IMR-90 (cell line): Measurements from ENCODE around the gene PDZRN3. TPM values are rescaled to one million over a fixed set of nuclear protein-coding genes. Genes with fewer than 3 reads are reported as not detected.

Experiments used
- ATAC-seq: fragments of 200-7000 bp; cut with Tn5 transposase; 2 replicates; pipeline ENCODE4 v1.9.1; 2020; ENCODE audit warnings: low read depth, mild to moderate bottlenecking, moderate library complexity
- BruUV-seq: library from RNA; stranded (reverse); fragments of 400-500 nt; replicated peaks from 2 replicates; lab custom pipeline; 2021; lab: Mats Ljungman, UMichigan
- CTCF ChIA-PET: fragments of 300-600 bp; formaldehyde crosslinking; extraction: SDS; loops from one replicate; lab custom pipeline; 2021; ENCODE audit warnings: antibody characterized with exemption; lab: Yijun Ruan, JAX
- POLR2A ChIA-PET: fragments of 300-600 bp; sonication (Branson Sonifier 250); formaldehyde crosslinking; loops from one replicate; lab custom pipeline; 2022; ENCODE audit warnings: antibody characterized with exemption; ENCODE audit not compliant: unreplicated experiment; lab: Charles Lee
- DNase-seq: peaks from one replicate; pipeline ENCODE4 v3.0.0; 2013
- H2AFZ ChIP-seq: replicated peaks from 2 replicates; pipeline ENCODE3; 2013; ENCODE audit warnings: low read length, mild to moderate bottlenecking; ENCODE audit not compliant: poor library complexity
- H2AK5ac ChIP-seq: 2 replicates; pipeline ENCODE4 v1.6.1; 2013; ENCODE audit warnings: low read depth, low read length, inconsistent platforms
- H2AK9ac ChIP-seq: replicated peaks from 2 replicates; pipeline ENCODE3; 2013; ENCODE audit warnings: mild to moderate bottlenecking, low read depth, low read length, moderate library complexity; ENCODE audit not compliant: poor library complexity
- H2BK120ac ChIP-seq: 2 replicates; pipeline ENCODE4 v1.6.1; 2013; ENCODE audit warnings: low read depth, low read length, inconsistent platforms
- H2BK15ac ChIP-seq: 3 replicates; pipeline ENCODE4 v1.6.1; 2013; ENCODE audit warnings: low read depth, low read length, inconsistent platforms
- H2BK20ac ChIP-seq: 2 replicates; pipeline ENCODE4 v1.6.1; 2013; ENCODE audit warnings: low read depth, mild to moderate bottlenecking, inconsistent platforms, low read length, moderate library complexity
- H2BK5ac ChIP-seq: 2 replicates; pipeline ENCODE4 v1.6.1; 2013; ENCODE audit warnings: mild to moderate bottlenecking, low read depth, low read length, inconsistent platforms; ENCODE audit not compliant: poor library complexity, severe bottlenecking
- H3K14ac ChIP-seq: replicated peaks from 2 replicates; pipeline ENCODE4 v1.6.1; 2013; ENCODE audit warnings: low read depth, low read length, inconsistent platforms
- H3K18ac ChIP-seq: 2 replicates; pipeline ENCODE4 v1.6.1; 2013; ENCODE audit warnings: low read depth, low read length, control low read depth
- H3K23ac ChIP-seq: 2 replicates; pipeline ENCODE4 v1.6.1; 2013; ENCODE audit warnings: low read depth, low read length, inconsistent platforms
- H3K27ac ChIP-seq: 2 replicates; pipeline ENCODE4 v1.5.1; 2013; ENCODE audit warnings: mild to moderate bottlenecking, control low read depth, low read length; ENCODE audit not compliant: insufficient read depth
- H3K27me3 ChIP-seq: 2 replicates; pipeline ENCODE4 v1.6.1; 2013; ENCODE audit warnings: low read length; ENCODE audit not compliant: control insufficient read depth, insufficient read depth
- H3K36me3 ChIP-seq: 2 replicates; pipeline ENCODE4 v1.6.1; 2013; ENCODE audit warnings: low read length, mixed read lengths; ENCODE audit not compliant: control insufficient read depth, insufficient read depth
- H3K4ac ChIP-seq: 2 replicates; pipeline ENCODE4 v1.6.1; 2013; ENCODE audit warnings: low read depth, low read length, inconsistent platforms
- H3K4me1 ChIP-seq: 2 replicates; pipeline ENCODE4 v1.6.1; 2013; ENCODE audit warnings: low read length, mixed read lengths; ENCODE audit not compliant: control insufficient read depth, insufficient read depth
- H3K4me2 ChIP-seq: 2 replicates; pipeline ENCODE4 v1.6.1; 2013; ENCODE audit warnings: low read depth, mild to moderate bottlenecking, control low read depth, low read length, moderate library complexity
- H3K4me3 ChIP-seq: 2 replicates; pipeline ENCODE4 v1.5.1; 2013; ENCODE audit warnings: low read depth, mild to moderate bottlenecking, control low read depth, low read length, moderate library complexity; ENCODE audit not compliant: insufficient read depth
- H3K56ac ChIP-seq: 2 replicates; pipeline ENCODE4 v1.6.1; 2013; ENCODE audit warnings: low read length, inconsistent platforms; ENCODE audit not compliant: insufficient read depth; ENCODE audit errors: extremely low read depth
- H3K79me1 ChIP-seq, 2 experiments: 2 replicates each; pipeline ENCODE4 v1.6.1; 2013; ENCODE audit warnings: low read length in 2 of 2, inconsistent platforms in 1 of 2, low read depth in 1 of 2
- H3K9ac ChIP-seq: 2 replicates; pipeline ENCODE4 v1.6.1; 2013; ENCODE audit warnings: low read depth, low read length, control low read depth
- H3K9me1 ChIP-seq: 2 replicates; pipeline ENCODE4 v1.6.1; 2013; ENCODE audit warnings: low read length, inconsistent platforms; ENCODE audit not compliant: insufficient read depth
- H3K9me3 ChIP-seq: 2 replicates; pipeline ENCODE4 v1.6.1; 2013; ENCODE audit warnings: low read length; ENCODE audit not compliant: control insufficient read depth, insufficient read depth
- H4K20me1 ChIP-seq: 2 replicates; pipeline ENCODE4 v1.6.1; 2013; ENCODE audit warnings: low read length, inconsistent platforms; ENCODE audit not compliant: insufficient read depth
- H4K5ac ChIP-seq: 2 replicates; pipeline ENCODE4 v1.6.1; 2013; ENCODE audit warnings: mild to moderate bottlenecking, low read depth, low read length, control low read depth
- H4K8ac ChIP-seq, 2 experiments: 2 replicates each; pipeline ENCODE4 v1.6.1; 2013; ENCODE audit warnings: low read depth in 2 of 2, low read length in 2 of 2, control low read depth in 1 of 2, inconsistent platforms in 1 of 2
- H4K91ac ChIP-seq: 2 replicates; pipeline ENCODE4 v1.6.1; 2013; ENCODE audit warnings: low read depth, low read length, inconsistent platforms; ENCODE audit not compliant: insufficient read depth
- BHLHE40 ChIP-seq: fragments of 150-350 bp; IDR thresholded peaks from 2 replicates; pipeline ENCODE4 v1.6.1; 2016; ENCODE audit warnings: mild to moderate bottlenecking, low read depth, low read length
- CEBPB ChIP-seq: IDR thresholded peaks from 2 replicates; pipeline ENCODE4 v1.6.1; 2012; ENCODE audit warnings: low read depth, low read length, improper control_type of control experiment
- CHD1 ChIP-seq: IDR thresholded peaks from 2 replicates; pipeline ENCODE4 v1.6.1; 2012; ENCODE audit warnings: low read depth, low read length, improper control_type of control experiment
- CTCF ChIP-seq: conservative IDR thresholded peaks from 2 replicates; pipeline ENCODE4 v1.5.1; 2012; ENCODE audit warnings: mild to moderate bottlenecking, low read depth, low read length, improper control_type of control experiment
- ELK1 ChIP-seq: fragments of 150-350 bp; IDR thresholded peaks from 2 replicates; pipeline ENCODE4 v1.6.1; 2016; ENCODE audit warnings: low read depth, mild to moderate bottlenecking, low read length, moderate library complexity, borderline replicate concordance
- FOS ChIP-seq: fragments of 150-350 bp; IDR thresholded peaks from 2 replicates; pipeline ENCODE4 v1.6.1; 2016; ENCODE audit warnings: low read depth, low read length
- MAFK ChIP-seq: IDR thresholded peaks from 2 replicates; pipeline ENCODE4 v1.6.1; 2012; ENCODE audit warnings: low read depth, low read length, improper control_type of control experiment
- MAZ ChIP-seq: IDR thresholded peaks from 2 replicates; pipeline ENCODE4 v1.6.1; 2012; ENCODE audit warnings: low read depth, mild to moderate bottlenecking, low read length, improper control_type of control experiment, moderate library complexity, borderline replicate concordance
- MXI1 ChIP-seq: IDR thresholded peaks from 2 replicates; pipeline ENCODE4 v1.6.1; 2012; ENCODE audit warnings: low read depth, mild to moderate bottlenecking, low read length, moderate library complexity, borderline replicate concordance
- NFE2L2 ChIP-seq: fragments of 150-350 bp; IDR thresholded peaks from 2 replicates; pipeline ENCODE4 v1.6.1; 2016; ENCODE audit warnings: low read depth, mild to moderate bottlenecking, low read length
- POLR2A ChIP-seq: IDR thresholded peaks from 2 replicates; pipeline ENCODE4 v1.6.1; 2012; ENCODE audit warnings: mild to moderate bottlenecking, low read depth, low read length
- RAD21 ChIP-seq: IDR thresholded peaks from 2 replicates; pipeline ENCODE4 v1.6.1; 2012; ENCODE audit warnings: low read length, improper control_type of control experiment
- RCOR1 ChIP-seq: IDR thresholded peaks from 2 replicates; pipeline ENCODE4 v1.6.1; 2012; ENCODE audit warnings: mild to moderate bottlenecking, low read length, improper control_type of control experiment; ENCODE audit not compliant: insufficient replicate concordance
- RFX5 ChIP-seq: IDR thresholded peaks from 2 replicates; pipeline ENCODE4 v1.8.0; 2012; ENCODE audit warnings: low read depth, mild to moderate bottlenecking, low read length, moderate library complexity
- SMC3 ChIP-seq: fragments of 150-350 bp; IDR thresholded peaks from 2 replicates; pipeline ENCODE4 v1.6.1; 2016; ENCODE audit warnings: low read depth, mild to moderate bottlenecking, antibody characterized with exemption, low read length, moderate library complexity
- USF2 ChIP-seq: fragments of 150-350 bp; IDR thresholded peaks from 2 replicates; pipeline ENCODE4 v1.6.1; 2017; ENCODE audit warnings: mild to moderate bottlenecking, antibody characterized with exemption, low read length, low read depth
- WGBS, 2 experiments: methylation state at CpG; one replicate each; pipeline versions ENCODE4 v1.1.5 to v1.1.7; 2013; ENCODE audit warnings: missing lambda C conversion rate in 2 of 2; ENCODE audit not compliant: insufficient read length in 1 of 2; ENCODE audit errors: extremely low coverage in 2 of 2; 5-methylcytosine and 5-hydroxymethylcytosine counted together
- dilution Hi-C: fragments of 300-500 bp; cut with HindIII; formaldehyde crosslinking; loops from one replicate; pipeline ENCODE4 v1.14.3; 2018; ENCODE audit warnings: low sequenced_read_pairs; ENCODE audit not compliant: unreplicated experiment
- in situ Hi-C: fragments of 300-500 bp; cut with MboI; formaldehyde crosslinking; loops from 3 replicates; pipeline ENCODE4 v1.14.3; 2019; ENCODE audit warnings: low sequenced_read_pairs, inconsistent platforms, mixed read lengths
- intact Hi-C: fragments of 100-400 bp; cut with micrococcal nuclease; formaldehyde crosslinking; loops from 2 replicates; pipeline ENCODE4 v1.10.0; 2022
- polyA plus RNA-seq, 3 experiments: library from polyadenylated mRNA; depleted of rRNA; stranded (reverse); fragments of >200 nt; gene quantifications; 2 replicates each; pipeline ENCODE4 v1.2.3, GENCODE V29; 2012; ENCODE audit warnings: low replicate concordance in 1 of 3
- total RNA-seq: library from RNA; depleted of rRNA; stranded (reverse); fragments of >200 nt; gene quantifications from 2 replicates; pipeline ENCODE4 v1.2.3, GENCODE V29; 2012

The PDZRN3 gene
- total and polyA plus RNA-seq, 2 of the 4 experiments (the other 2 are of a cell fraction): 9.4 to 17.0 TPM

DNA sequence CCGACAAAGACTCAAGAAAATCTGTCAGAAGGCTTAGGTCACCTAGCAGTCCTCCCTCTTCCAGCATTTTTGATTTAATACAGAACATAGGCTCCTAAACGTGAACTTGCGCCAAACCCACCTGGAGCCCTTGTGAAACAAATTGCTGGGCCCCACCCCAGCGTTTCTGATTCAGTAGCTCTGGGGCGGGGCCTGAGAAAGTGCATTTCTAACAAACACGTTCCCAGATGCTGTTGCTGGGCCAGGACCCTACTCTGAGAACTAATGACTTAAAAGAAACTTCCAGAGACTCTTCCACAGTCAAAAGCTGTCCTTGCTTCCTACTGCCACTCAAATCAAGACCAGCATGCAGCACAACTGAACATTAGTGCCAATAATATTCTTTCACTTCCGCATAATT is 198.1 kb downstream of the PDZRN3 start:
- Histone ChIP-seq H3K36me3 (no peaks in the 10 kb centered on the region), H3K9me1 (no peaks in the 10 kb centered on the region), H3K14ac (no peak overlapping the region), H3K4me2 (no peak overlapping the region), H3K27ac (no peak overlapping the region), H2BK15ac (no peak overlapping the region), H3K4ac (no peak overlapping the region), H2BK120ac (no peak overlapping the region), H4K5ac (no peak overlapping the region), H4K20me1 (peaks cover 15% of the 10 kb centered on the region; the same call in 1 of the 2 replicates), H2AFZ (no peak overlapping the region), H3K18ac (no peak overlapping the region), H2BK5ac (no peak overlapping the region), H2AK9ac (no peak overlapping the region), H3K27me3 (no peaks in the 10 kb centered on the region; the same call in 1 of the 2 replicates), H3K4me3 (no peak overlapping the region), H3K4me1 (no peaks in the 10 kb centered on the region), H3K9me3 (no peaks in the 10 kb centered on the region), H4K91ac (no peak overlapping the region), H4K8ac (no peak overlapping the region), H3K79me1 (peaks cover 0 to 3% of the 10 kb centered on the region in 2 experiments; a peak in 3 of 4 replicates), H2BK20ac (no peak overlapping the region), H3K9ac (no peak overlapping the region), H2AK5ac (no peak overlapping the region), H3K56ac (no peak overlapping the region), H3K23ac (no peak overlapping the region)
- dilution Hi-C loops (no loop called here), in situ Hi-C loops (no loop called here), intact Hi-C loops (no loop called here)
- BruUV-seq: no TSS peak
- CTCF ChIA-PET: interaction anchor here (0.5 to 0.6 kb wide), 2 partner anchors 1264 to 1589 kb away, joined by 3 to 4 read pairs; no protein-coding TSS in a partner anchor
- DNase-seq: no peak
- ATAC-seq: no peak
- no peak for TF ChIP-seq CHD1
- TF ChIP-seq SMC3: no peak
- no peak for TF ChIP-seq CEBPB
- no peak for TF ChIP-seq POLR2A
- TF ChIP-seq FOS: no peak
- no peak for TF ChIP-seq ELK1
- TF ChIP-seq BHLHE40: no peak
- TF ChIP-seq NFE2L2: no peak
- no peak for TF ChIP-seq MAFK
- TF ChIP-seq MAZ: no peak
- TF ChIP-seq RCOR1: no peak
- TF ChIP-seq RAD21: no peak
- TF ChIP-seq RFX5: no peak
- no peak for TF ChIP-seq MXI1
- no peak for TF ChIP-seq USF2
- TF ChIP-seq CTCF: no peak
- 68% methylated on average over 5 of the region's 7 CpGs; no CpG with 5 or more reads in 1 of the 2 experiments for WGBS, 2 experiments
- POLR2A ChIA-PET: no interaction called here
